HG03460 (cell line): ENCODE measurements around the gene SYMPK.
"Not testable (repeated sequence)": the region's sequence is repeated elsewhere in the genome, so short reads cannot be mapped to it uniquely, and the experiment has no call there.

Experiments used
- ATAC-seq: cut with Tn5 transposase; IDR thresholded peaks from one replicate; pipeline ENCODE4 v1.9.1; 2021; ENCODE audit not compliant: unreplicated experiment

SYMPK gene

GRCh38 chr19:45809643-45810159 lies 53.2 kb downstream of the SYMPK start:
- no peak for ATAC-seq

GRCh38 chr19:45805719-45806118 lies 57.2 kb downstream of the SYMPK start:
- ATAC-seq, result no peak

GRCh38 chr19:45804959-45805230 lies 58.1 kb downstream of the SYMPK start:
- ATAC-seq, result no peak

- ATAC-seq, result no peak
These were observed 58.6 kb downstream of the SYMPK start for GRCh38 chr19:45804140-45804958.

- ATAC-seq, result no peak
These were observed 61.3 kb downstream of the SYMPK start for GRCh38 chr19:45801603-45802175.

GRCh38 chr19:45800070-45800553 lies 62.8 kb downstream of the SYMPK start:
- ATAC-seq, result no peak

- not testable (repeated sequence) for ATAC-seq
These were observed 63.4 kb downstream of the SYMPK start for GRCh38 chr19:45799541-45799940.

GRCh38 chr19:45798995-45799517 lies 63.9 kb downstream of the SYMPK start:
- ATAC-seq, result no peak

- ATAC-seq, result no peak
These were observed 68.3 kb downstream of the SYMPK start for GRCh38 chr19:45794627-45795026.

- no peak for ATAC-seq
These were observed 69.1 kb downstream of the SYMPK start for GRCh38 chr19:45793876-45794275.

GRCh38 chr19:45793178-45793564 lies 69.8 kb downstream of the SYMPK start:
- ATAC-seq, result no peak

GRCh38 chr19:45792470-45793177 lies 70.3 kb downstream of the SYMPK start, which contains the start of gene DMWD:
TSS of gene DMWD (minus strand) at chr19:45792845. CDS start at chr19:45792756, 89 bp downstream.
- ATAC-seq, result peak; percentile 82

GRCh38 chr19:45791744-45792469 lies 71.0 kb downstream of the SYMPK start:
- peak; percentile 26 for ATAC-seq

GRCh38 chr19:45790942-45791341 lies 72.0 kb downstream of the SYMPK start:
- no peak for ATAC-seq

GRCh38 chr19:45789035-45789786 lies 73.7 kb downstream of the SYMPK start:
- no peak for ATAC-seq

GRCh38 chr19:45786533-45786894 lies 76.4 kb downstream of the SYMPK start:
- no peak for ATAC-seq

GRCh38 chr19:45785781-45786532 lies 77.0 kb downstream of the SYMPK start:
- no peak for ATAC-seq

- ATAC-seq, result no peak
These were observed 77.8 kb downstream of the SYMPK start for GRCh38 chr19:45785097-45785496.

GRCh38 chr19:45784096-45784495 lies 78.9 kb downstream of the SYMPK start:
- ATAC-seq, result no peak
